Chondrocyte (in vitro differentiated cells): Measurements from ENCODE around the gene ENTPD2. TPM values are rescaled to one million over a fixed set of nuclear protein-coding genes. Genes with fewer than 3 reads are reported as not detected.

ENCODE experiments used
- DNase-seq: peaks from one replicate; pipeline ENCODE4 v3.0.0; 2021; ENCODE audit warnings: mixed read lengths, low spot score
- H3K27ac Mint-ChIP-seq: one replicate; pipeline ENCODE4 v1.8.0; 2021; ENCODE audit warnings: mild to moderate bottlenecking, moderate library complexity, mixed read lengths; ENCODE audit not compliant: unreplicated experiment
- H3K27me3 Mint-ChIP-seq: 2 replicates; pipeline ENCODE4 v1.8.0; 2021; ENCODE audit warnings: low read depth, mixed read lengths
- H3K36me3 Mint-ChIP-seq: 2 replicates; pipeline ENCODE4 v1.8.0; 2021; ENCODE audit warnings: low read depth, mixed read lengths
- H3K4me1 Mint-ChIP-seq: 2 replicates; pipeline ENCODE4 v1.8.0; 2021; ENCODE audit warnings: low read depth, mild to moderate bottlenecking, mixed read lengths
- H3K4me3 Mint-ChIP-seq: one replicate; pipeline ENCODE4 v1.8.0; 2021; ENCODE audit warnings: mild to moderate bottlenecking, moderate library complexity, mixed read lengths; ENCODE audit not compliant: unreplicated experiment
- H3K9me3 Mint-ChIP-seq: 2 replicates; pipeline ENCODE4 v1.8.0; 2021; ENCODE audit warnings: low read depth, mixed read lengths
- CTCF ChIP-seq: fragments of 200-600 bp; sonication (generic); IDR thresholded peaks from 2 replicates; pipeline ENCODE4 v1.5.0; 2021; ENCODE audit warnings: antibody characterized with exemption, mild to moderate bottlenecking, moderate library complexity
- total RNA-seq: library from RNA; stranded (reverse); gene quantifications from 3 replicates; pipeline ENCODE4 v1.2.1, GENCODE V29; 2021

The ENTPD2 gene
- total RNA-seq, 1 donor from 2014 or later, result 0.15 TPM

DNA sequence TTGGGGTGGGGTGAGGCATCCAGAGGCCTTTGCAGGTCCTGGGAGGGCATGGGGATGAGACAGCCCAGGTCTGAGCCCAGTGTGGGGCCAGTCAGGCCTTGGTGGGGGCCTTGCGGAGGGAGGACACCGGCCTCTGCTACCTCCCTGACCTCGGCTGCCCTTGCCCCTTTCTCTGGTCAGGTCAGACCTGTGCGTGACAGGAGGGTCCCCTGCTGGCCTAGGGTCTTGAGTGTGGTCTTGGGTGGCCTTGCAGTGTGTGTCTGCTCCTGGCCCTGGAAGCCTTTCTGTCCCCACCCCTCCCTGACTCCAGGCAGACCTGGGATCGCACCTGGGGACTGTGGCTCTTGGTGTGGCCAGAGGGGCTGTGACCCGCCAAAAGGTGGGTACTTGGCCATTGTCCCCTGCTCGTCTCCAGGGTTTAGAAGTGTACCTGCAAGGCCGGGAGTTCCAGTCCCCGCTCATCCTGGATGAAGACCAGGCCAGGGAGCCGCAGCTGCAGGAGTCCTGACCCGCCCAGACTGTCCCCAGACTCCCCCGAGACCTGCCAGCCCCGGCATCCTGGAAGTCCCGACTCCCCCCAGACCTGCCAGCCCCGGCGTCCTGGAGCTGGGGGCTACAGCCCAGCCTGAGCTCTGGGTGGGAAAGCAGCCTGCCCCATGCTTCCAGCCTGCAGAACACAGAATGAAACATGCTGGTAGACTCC, 28.5 kb upstream of the ENTPD2 start:
- no peaks in the 10 kb centered on the region for H3K27me3 Mint-ChIP-seq
- no peaks in the 10 kb centered on the region for H3K9me3 Mint-ChIP-seq
- H3K36me3 Mint-ChIP-seq, result peaks cover 11% of the 10 kb centered on the region
- H3K27ac Mint-ChIP-seq, result peak overlapping the region; percentile 94
- no peak for TF ChIP-seq CTCF
- peaks cover 29% of the 10 kb centered on the region for H3K4me1 Mint-ChIP-seq
- H3K4me3 Mint-ChIP-seq, result no peak overlapping the region
- DNase-seq, result no peak

GRCh38 chr9:137080260-137081122, 26.6 kb upstream of the ENTPD2 start:
- no peak overlapping the region for H3K27ac Mint-ChIP-seq
- H3K9me3 Mint-ChIP-seq, result no peaks in the 10 kb centered on the region
- no peaks in the 10 kb centered on the region for H3K27me3 Mint-ChIP-seq
- peak overlapping the region; percentile 9 for H3K4me3 Mint-ChIP-seq
- TF ChIP-seq CTCF, result no peak
- peaks cover 11% of the 10 kb centered on the region for H3K36me3 Mint-ChIP-seq
- no peak for DNase-seq
- peaks cover 25% of the 10 kb centered on the region for H3K4me1 Mint-ChIP-seq

GRCh38 chr9:137079401-137079787, 25.5 kb upstream of the ENTPD2 start:
- Mint-ChIP-seq H3K4me1 (peaks cover 18% of the 10 kb centered on the region), H3K9me3 (no peaks in the 10 kb centered on the region), H3K4me3 (peak overlapping the region; percentile 9), H3K36me3 (peaks cover 11% of the 10 kb centered on the region), H3K27me3 (no peaks in the 10 kb centered on the region), H3K27ac (no peak overlapping the region)
- no peak for TF ChIP-seq CTCF
- DNase-seq, result no peak

DNA sequence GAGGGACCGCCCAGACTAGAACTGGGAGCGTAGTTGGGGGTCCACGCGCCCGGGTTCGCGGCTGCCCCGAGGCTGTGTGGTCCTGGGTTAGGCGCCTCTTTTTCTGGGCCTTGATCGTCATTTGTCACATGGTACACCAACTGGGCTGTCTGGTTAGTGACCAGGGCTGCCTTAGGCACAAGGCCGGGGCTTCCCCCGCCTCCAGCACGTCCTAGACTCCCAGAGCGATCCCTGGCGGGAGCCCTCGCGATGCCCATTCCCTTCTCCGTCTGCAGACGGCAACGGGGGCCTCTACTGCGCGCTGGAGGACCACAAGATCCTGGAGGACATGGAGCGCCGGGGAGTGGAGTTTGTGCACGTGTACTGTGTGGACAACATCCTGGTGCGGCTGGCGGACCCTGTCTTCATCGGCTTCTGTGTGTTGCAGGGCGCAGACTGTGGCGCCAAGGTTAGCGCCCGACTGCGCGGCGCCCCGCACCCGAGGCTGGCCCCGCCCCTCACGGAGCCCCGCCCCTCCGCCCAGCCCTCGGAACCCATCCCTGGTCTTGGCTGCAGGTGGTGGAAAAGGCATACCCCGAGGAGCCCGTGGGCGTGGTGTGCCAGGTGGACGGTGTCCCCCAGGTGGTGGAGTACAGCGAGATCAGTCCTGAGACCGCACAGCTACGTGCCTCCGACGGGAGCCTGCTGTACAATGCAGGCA, 25.0 kb upstream of the ENTPD2 start:
- DNase-seq, result no peak
- peak overlapping the region; percentile 73 for H3K4me3 Mint-ChIP-seq
- H3K27me3 Mint-ChIP-seq, result no peaks in the 10 kb centered on the region
- peaks cover 11% of the 10 kb centered on the region for H3K36me3 Mint-ChIP-seq
- peaks cover 16% of the 10 kb centered on the region for H3K4me1 Mint-ChIP-seq
- no peak for TF ChIP-seq CTCF
- no peak overlapping the region for H3K27ac Mint-ChIP-seq
- no peaks in the 10 kb centered on the region for H3K9me3 Mint-ChIP-seq
